ENCODE measurements around the gene GMIP. TPM values are rescaled to one million over a fixed set of nuclear protein-coding genes. Genes with fewer than 3 reads are reported as not detected.

Gene GMIP
- total and polyA plus RNA-seq, 10 donors = 26.7 to 141 (median 94.0) TPM

DNA sequence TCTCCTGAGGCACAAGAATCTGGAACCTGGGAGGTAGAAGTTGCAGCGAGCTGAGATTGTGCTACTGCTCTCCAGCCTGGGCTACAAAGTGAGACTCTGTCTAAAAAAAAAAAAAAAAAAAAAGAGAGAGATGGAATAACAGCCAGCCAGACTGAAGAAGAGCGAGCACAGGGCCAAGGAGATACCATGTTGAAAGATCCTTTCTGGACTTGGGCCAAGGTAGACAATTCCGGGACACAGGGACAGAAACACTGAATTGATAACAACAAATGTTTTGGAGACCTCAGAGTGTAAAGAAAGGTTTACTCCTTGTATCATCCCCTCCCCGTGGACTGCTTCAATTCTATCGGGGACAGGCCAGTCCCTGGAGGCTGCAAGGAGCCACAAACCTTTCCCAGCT, 20.1 kb downstream of the GMIP start:
- DNase-seq = no peak
- WGBS, 5 donors = 77 to 93% (median 78%) methylated on average over 5 of the region's 5 CpGs
- Histone ChIP-seq H3K9me3 (no peaks in the 10 kb centered on the region), H3K4me3 (no peak overlapping the region), H3K27ac (no peak overlapping the region), H3K27me3 (replicated peaks in 1 of 7) (peaks cover 0 to 13% (median 6%) of the 10 kb centered on the region in 7 donors), H3K36me3 (peaks cover 0 to 40% (median 3%) of the 10 kb centered on the region in 6 donors), H3K4me1 (peaks cover 0 to 47% (median 27%) of the 10 kb centered on the region in 6 donors)
- TF ChIP-seq, protein P1, sequence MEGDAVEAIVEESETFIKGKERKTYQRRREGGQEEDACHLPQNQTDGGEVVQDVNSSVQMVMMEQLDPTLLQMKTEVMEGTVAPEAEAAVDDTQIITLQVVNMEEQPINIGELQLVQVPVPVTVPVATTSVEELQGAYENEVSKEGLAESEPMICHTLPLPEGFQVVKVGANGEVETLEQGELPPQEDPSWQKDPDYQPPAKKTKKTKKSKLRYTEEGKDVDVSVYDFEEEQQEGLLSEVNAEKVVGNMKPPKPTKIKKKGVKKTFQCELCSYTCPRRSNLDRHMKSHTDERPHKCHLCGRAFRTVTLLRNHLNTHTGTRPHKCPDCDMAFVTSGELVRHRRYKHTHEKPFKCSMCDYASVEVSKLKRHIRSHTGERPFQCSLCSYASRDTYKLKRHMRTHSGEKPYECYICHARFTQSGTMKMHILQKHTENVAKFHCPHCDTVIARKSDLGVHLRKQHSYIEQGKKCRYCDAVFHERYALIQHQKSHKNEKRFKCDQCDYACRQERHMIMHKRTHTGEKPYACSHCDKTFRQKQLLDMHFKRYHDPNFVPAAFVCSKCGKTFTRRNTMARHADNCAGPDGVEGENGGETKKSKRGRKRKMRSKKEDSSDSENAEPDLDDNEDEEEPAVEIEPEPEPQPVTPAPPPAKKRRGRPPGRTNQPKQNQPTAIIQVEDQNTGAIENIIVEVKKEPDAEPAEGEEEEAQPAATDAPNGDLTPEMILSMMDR (IDR thresholded peaks at IDR 0.05 in 8 of 11, conservative IDR thresholded peaks at IDR 0.05 in 3 of 11) = no peak
- no peak for TF ChIP-seq POLR2AphosphoS5 (IDR thresholded peaks at IDR 0.05)
- TF ChIP-seq POLR2A (IDR thresholded peaks at IDR 0.05) = no peak
- intact Hi-C loops (cut with DNase I; ENCODE audit: low total_unique reads) = no loop called here

- Histone ChIP-seq H3K36me3 (peaks cover 0 to 24% (median 3%) of the 10 kb centered on the region in 6 donors), H3K27me3 (replicated peaks in 1 of 7) (peaks cover 0 to 13% (median 0%) of the 10 kb centered on the region in 7 donors), H3K4me1 (peaks cover 0 to 40% (median 17%) of the 10 kb centered on the region in 6 donors), H3K27ac (no peak overlapping the region), H3K4me3 (no peak overlapping the region), H3K9me3 (no peaks in the 10 kb centered on the region)
- no peak for DNase-seq
- no peak for TF ChIP-seq POLR2A (IDR thresholded peaks at IDR 0.05)
- TF ChIP-seq, protein P1 (IDR thresholded peaks at IDR 0.05 in 8 of 11, conservative IDR thresholded peaks at IDR 0.05 in 3 of 11) = no peak
- no peak for TF ChIP-seq POLR2AphosphoS5 (IDR thresholded peaks at IDR 0.05)
- 60 to 76% (median 72%) methylated on average over 7 of the region's 7 CpGs for WGBS, 5 donors
- intact Hi-C loops (cut with DNase I; ENCODE audit: low total_unique reads) = no loop called here
Observed at GRCh38 chr19:19619849-19620210, 23.6 kb downstream of the GMIP start.

DNA sequence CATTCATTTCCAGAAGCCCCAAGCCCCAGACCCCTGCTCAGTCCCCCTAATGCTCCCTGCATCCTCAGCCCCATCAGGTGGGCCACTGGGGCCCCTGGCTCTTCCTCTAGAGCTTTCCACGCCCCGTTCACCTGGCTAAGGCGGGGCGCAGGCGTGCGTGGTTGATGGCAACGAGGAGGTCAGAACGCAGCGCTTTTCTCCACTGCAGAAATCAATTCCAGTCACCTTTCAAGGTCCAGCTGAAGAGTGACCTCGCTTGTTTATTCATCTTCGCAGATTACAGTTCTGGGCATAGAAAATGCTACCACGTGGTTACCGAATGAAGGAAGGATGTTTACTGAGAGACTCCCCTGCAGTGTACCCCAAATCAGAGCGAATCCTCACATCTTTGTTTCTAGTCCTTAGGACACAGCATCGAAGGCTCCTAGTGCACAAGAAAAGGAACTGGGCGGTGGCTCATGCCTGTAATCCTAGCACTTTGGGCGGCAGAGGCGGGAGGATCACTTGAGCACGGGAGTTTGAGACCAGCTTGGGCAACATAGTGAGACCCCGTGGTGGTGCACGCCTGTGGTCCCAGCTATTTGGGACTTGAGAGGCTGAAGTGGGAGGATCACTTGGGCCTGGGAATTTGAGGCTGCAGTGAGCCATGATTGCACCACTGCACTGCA, 24.1 kb downstream of the GMIP start:
- peaks cover 0 to 13% (median 0%) of the 10 kb centered on the region in 7 donors for H3K27me3 ChIP-seq (replicated peaks in 1 of 7)
- H3K4me1 ChIP-seq = peaks cover 0 to 39% (median 17%) of the 10 kb centered on the region in 6 donors
- no peak for DNase-seq
- peak overlapping the region in 3 of 8 donors; percentile 51 to 75 (median 73) for H3K27ac ChIP-seq
- intact Hi-C loops (cut with DNase I; ENCODE audit: low total_unique reads) = no loop called here
- peaks cover 0 to 20% (median 3%) of the 10 kb centered on the region in 6 donors for H3K36me3 ChIP-seq
- WGBS, 5 donors = 65 to 75% (median 74%) methylated on average over 20 to 21 of the region's 21 CpGs
- H3K9me3 ChIP-seq = no peaks in the 10 kb centered on the region
- peak overlapping the region in 4 of 8 donors; percentile 50 to 79 (median 52) for H3K4me3 ChIP-seq
- TF ChIP-seq, protein P1 (IDR thresholded peaks at IDR 0.05 in 8 of 11, conservative IDR thresholded peaks at IDR 0.05 in 3 of 11) = no peak
- no peak for TF ChIP-seq POLR2A (IDR thresholded peaks at IDR 0.05)
- TF ChIP-seq POLR2AphosphoS5 (IDR thresholded peaks at IDR 0.05) = no peak

DNA sequence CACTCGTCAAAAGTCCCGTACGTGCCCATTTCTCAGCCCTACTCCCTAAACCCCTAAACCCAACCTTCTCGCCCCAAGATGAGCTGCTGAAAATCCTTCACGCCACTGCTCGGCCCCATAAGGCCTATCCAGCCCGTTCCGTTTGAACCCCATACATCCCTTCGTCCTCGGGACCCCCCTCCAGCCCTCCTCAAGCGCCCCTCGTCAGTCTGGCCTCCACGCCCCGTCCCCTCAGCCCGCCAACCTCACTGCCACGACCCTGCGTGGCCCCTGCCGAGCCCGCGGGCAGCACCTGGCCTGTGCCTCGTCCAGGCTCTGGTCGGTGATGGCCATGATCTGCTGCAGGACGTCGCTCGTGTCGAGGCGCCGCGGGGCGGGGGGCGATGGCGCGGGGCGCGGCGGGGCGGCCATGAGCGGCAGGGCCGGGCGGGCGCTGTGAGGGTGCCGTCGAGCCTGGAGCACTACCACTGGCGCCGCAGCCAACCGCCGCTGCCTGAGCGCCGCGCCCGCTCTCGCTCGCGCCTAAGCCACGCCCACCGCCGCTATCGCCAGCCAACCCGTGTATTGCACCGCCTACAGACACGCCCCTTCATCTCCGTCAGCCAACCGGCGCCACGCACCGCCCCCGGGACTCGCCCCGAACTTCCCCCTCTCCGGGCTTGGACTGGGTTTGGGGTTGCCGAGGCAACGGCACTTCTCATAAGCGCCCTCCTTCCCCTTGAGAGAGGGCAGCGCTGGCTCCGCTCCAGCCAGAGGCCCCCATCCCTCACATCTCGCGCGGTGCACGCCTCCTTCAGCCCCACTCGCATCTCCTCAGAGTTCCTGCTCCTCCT, 25.0 kb downstream of the GMIP start, which contains the start of gene PBX4:
Gene PBX4, minus strand, starts transcription at position 469 of the 833 bp plus-strand sequence. Its CDS starts 58 bp downstream, at position 411.
- 8 to 12% (median 10%) methylated on average over 36 to 80 of the region's 80 CpGs for WGBS, 5 donors
- TF ChIP-seq, protein P1 (IDR thresholded peaks at IDR 0.05 in 8 of 11, conservative IDR thresholded peaks at IDR 0.05 in 3 of 11) = peak in 1 of 11 experiments; percentile 12
- TF ChIP-seq POLR2A (IDR thresholded peaks at IDR 0.05) = no peak
- peak; percentile 79 to 89 (median 80) for TF ChIP-seq POLR2AphosphoS5 (IDR thresholded peaks at IDR 0.05)
- Histone ChIP-seq H3K4me1 (peaks cover 0 to 37% (median 17%) of the 10 kb centered on the region in 6 donors), H3K27ac (peak within 1 kb of the TSS in 5 of 8 donors; percentile 34 to 80 (median 73)), H3K4me3 (peak within 1 kb of the TSS; percentile 36 to 79 (median 48)), H3K9me3 (no peaks in the 10 kb centered on the region), H3K36me3 (peaks cover 0 to 11% (median 0%) of the 10 kb centered on the region in 6 donors), H3K27me3 (replicated peaks in 1 of 7) (peaks cover 0 to 13% (median 0%) of the 10 kb centered on the region in 7 donors)
- peak; percentile 99 for DNase-seq
- intact Hi-C loops (cut with DNase I; ENCODE audit: low total_unique reads) = no loop called here
